HG03342 (cell line): ENCODE measurements around the gene EIF2D.
A peak's percentile ranks its signal among the peaks of the same experiment; 100 is the strongest.
"Not testable (repeated sequence)": the region's sequence is repeated elsewhere in the genome, so short reads cannot be mapped to it uniquely, and the experiment has no call there.

ENCODE experiments used
- ATAC-seq: cut with Tn5 transposase; IDR thresholded peaks from one replicate; pipeline ENCODE4 v1.9.1; 2021; ENCODE audit warnings: mild to moderate bottlenecking, moderate library complexity; ENCODE audit not compliant: unreplicated experiment

Gene EIF2D

DNA sequence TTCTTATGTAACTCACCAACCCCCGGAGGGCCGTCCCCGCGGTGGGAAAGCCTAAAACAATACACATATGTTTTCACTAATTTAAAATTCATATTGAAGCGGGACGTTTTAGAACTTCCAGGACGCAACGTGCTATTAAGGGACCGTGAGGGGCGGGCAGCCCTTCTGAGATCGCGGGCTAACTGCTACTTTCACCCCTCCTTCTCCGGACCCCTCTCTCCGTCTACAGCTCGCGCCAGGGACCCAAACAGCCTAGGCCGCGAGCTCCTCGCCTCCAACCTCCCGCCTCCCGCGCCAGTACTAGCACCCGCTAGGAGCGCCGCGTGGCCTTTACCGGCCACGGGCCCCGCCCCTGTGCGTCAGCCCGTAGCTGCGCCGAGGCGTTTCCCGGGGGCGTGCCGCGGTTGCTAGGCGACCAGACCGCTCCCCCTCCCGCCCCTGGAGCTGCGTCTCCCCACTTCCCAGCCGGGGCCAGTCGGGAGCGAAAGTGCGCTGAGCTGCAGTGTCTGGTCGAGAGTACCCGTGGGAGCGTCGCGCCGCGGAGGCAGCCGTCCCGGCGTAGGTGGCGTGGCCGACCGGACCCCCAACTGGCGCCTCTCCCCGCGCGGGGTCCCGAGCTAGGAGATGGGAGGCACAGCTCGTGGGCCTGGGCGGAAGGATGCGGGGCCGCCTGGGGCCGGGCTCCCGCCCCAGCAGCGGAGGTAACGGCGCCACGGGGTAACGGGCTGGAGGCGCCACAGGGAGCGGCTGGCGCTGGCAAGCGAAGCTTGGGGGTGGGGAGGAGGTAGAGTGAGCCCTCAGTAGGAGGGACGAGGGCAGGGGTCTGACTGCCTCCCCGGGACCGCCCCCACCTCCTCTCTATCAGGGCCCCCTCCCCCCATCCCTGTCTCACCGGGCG lies 23.1 kb upstream of the EIF2D start, which contains the start of gene DYRK3:
DYRK3 (plus strand) TSS at position 457 of the 898 bp plus-strand sequence; CDS start at position 625, 168 bp downstream.
- peak; percentile 89 for ATAC-seq

DNA sequence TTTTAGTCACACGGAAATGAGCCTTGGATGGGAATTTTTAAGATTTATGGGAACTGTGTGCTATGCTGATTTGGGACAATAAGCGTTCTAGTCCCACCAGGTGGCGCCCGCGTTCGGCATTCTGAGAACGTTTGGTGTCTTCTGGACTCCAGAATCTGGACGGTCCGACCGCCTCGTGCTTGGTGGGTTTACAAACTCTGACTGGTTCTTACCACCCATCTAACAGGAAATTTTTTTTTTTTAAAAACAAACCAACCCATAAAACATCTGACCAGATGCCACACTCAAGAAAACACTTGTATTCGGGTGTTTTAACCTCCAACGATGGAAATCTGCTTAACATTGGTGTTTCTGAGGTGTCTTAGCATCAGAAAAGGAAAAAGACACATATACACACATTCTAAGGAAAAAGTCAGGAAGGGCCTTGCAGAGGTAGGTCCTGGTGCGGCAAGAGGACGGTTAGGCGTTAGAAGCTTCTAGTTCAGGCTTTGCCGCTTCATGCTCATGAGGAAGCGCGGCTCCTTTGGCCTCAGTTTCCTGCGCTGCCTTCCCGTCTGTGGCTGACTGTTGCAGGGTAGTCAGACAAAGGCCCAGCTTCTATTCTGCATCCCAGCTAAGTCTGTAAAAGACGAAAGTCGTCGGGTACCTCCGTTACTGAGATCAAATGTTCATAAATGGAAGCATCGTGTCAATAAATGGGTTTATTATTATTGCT lies 22.3 kb upstream of the EIF2D start:
- no peak for ATAC-seq

DNA sequence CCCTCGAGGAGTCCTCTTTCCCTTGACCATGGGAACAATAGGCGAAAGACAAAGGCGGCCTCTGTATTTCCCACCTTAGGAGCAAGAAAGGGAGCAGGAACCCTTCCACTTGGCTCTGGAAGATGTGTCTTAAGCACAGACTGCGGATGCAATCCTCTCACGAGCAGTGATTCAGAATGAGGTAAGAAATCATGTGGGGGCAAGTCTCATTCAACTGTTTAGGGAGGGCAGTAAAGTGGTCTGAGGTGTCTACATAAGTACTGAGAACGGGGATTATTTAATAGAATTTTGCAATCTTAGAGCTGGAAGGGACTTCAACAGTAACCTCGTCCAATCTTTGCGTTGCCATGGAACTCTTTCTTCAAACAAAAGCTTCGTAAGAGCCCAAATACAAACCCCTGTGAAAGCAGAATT lies 21.4 kb upstream of the EIF2D start:
- ATAC-seq = no peak

DNA sequence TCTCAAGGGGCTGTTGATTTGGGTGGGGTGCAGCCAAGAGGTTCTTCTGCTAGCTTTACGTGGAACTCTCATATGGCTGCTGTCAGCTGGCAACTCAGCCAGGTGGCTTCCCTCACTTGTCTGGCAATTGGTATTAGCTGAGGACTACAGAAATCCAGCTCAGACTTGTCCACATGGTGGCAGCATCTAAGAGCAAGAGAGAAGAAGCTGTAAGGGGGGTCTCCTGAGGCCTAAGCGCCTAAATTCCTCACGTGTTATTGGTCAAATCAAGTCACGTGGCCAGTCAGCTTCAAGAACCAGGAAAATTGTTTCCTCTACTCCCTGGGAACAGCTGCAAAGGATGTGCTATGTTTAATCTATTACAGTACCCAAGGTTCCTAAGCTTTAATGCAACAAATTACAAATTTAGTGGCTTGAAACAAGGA lies 18.8 kb upstream of the EIF2D start:
- ATAC-seq = no peak

DNA sequence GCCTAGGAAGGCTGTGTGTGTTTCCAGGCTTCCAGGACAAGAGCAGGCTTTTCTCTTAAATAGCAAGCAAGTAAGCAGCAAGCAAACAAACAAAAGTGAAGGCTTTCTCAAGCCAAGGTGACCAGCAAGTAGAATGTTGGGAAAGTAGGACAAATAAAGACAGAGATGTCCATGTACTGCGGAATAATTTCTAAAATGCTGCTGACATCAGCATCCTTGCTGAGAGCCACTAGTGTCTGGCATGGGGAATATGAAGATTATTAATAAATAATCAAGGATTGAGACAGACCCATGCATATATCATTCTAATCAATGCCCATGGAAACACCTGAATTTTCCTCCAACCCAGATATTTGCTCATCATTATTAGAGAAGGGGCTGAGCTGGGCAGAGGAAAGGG lies 16.7 kb upstream of the EIF2D start:
- ATAC-seq = no peak

DNA sequence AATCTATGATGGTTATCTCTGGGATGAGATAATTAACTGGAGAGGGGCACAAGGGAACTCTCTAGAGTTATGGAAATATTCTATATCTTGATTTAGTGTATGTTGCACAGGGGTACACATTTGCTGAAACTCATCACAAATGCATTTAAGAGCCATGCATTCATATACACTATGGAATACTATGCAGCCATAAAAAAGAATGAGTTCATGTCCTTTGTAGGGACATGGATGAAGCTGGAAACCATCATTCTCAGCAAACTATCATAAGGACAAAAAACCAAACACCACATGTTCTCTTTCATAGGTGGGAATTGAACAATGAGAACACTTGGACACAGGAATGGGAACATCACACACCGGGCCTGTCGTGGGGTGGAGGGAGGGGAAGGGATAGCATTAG lies 14.1 kb upstream of the EIF2D start:
- not testable (repeated sequence) for ATAC-seq

DNA sequence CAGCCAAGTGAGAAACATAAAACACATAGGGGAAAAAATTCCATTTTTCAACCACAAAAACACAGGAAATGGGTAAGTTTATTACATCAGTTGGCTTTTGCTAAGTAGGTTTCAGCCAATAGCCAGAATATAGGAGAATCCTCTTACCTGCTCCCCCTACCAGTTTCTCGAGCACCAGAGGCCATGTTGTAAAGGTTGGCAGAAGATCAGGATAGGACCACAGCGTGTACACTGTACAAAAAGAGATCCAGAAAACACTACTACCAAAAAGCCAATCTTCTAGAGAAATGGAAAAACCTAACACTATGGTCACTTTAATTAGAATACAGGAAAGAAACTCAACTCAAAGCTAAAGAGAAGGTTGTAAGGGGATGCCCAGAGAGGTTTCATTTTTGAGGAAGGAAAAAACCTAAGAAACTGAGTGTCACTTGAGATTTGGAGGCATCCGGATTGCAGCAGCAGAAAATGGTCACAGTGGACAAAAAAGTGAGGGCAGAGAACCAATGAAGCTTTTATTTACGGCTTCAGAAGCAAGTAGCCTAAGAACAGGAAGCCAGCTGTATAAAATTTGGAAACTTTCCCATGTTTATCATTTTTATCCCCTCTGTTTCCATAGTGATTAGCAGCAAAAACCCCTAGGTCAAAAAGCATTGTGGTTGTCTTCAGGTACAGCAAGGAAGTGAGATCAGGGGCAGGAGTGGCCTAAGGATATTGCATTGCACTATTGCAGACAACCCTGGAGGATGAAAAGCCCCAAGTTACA lies 2.9 kb downstream of the EIF2D start:
- no peak for ATAC-seq

DNA sequence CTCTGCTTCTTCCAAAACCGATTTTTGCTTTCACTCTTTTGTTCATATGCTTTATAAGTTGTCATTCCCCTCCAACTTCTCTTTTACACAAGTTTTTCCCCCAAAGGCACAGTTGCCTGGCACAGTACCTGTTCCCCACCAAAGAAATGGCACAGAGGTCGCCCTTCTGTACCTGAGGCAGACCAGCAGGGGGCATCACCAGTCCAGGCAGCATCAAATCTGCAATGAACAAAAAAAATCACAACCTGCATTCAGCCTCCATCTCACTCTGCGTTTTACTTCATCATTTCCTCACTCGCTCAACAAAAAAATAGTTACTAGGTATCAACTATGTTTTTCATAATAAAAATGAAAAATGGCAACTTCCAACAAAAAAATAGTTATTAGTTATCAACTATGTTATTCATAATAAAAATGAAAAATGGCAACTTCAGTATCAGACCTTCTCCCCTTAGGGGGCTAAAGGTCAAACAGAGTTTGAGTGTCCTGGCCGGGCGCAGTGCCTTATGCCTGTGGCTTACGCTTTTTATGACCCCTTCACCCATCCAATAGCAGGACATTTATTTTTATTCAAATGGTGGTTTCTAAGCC lies 4.1 kb downstream of the EIF2D start:
- ATAC-seq = no peak

DNA sequence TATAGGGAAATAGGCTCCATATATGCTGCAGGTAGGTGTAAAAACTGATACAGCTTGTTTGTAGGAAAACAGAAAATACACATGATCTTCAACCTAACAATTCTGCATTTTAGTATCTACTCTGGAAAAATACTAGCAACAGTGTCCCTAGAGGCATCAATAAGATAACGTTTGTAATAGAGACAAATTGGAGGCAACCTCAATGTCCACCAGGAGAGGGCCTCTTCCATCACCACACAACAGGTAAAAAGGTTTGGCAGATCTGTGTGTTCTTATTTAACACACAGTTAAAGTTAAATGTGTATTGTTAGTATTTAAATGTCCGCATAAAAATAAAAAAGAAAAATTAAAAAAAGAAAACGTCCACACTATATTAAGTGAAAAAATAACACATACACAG lies 5.4 kb downstream of the EIF2D start:
- no peak for ATAC-seq

DNA sequence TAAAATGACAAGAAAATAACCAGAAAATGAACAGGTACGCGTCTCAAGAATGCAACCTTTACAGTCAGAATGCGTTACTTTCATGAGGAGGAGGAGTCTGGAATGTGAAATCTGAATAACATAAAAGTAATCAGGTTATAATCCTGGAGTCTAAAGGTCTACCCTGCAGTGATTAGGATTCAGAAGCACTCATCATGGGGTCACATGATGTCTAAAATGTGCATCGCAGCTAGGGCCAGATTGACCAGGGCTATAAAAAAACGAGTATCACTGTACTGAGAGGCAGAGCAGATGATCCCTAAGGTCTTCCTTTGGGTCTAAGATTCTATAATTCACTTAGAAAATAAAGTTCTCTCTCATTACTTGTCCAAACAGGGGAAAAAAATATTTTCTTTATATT lies 7.4 kb downstream of the EIF2D start:
- ATAC-seq = no peak

DNA sequence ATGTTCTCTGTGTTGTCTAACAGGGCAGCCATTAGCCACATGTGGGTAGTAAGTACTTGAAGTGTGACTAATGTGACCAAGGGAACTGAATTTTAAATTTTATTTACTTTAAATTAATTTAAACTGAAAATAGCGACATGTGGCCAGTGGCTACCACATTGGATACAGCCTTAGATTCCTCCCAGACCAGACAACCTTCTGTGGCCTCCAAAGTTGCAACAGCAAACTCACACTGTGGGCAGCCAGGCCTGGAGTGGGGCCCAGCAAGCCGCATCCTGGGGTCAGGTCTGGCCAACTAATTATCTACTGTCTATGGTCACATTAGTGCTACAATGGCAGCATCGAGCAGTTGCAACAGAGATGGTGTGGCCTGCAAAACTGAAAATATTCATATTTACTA lies 11.7 kb downstream of the EIF2D start:
- ATAC-seq = no peak

DNA sequence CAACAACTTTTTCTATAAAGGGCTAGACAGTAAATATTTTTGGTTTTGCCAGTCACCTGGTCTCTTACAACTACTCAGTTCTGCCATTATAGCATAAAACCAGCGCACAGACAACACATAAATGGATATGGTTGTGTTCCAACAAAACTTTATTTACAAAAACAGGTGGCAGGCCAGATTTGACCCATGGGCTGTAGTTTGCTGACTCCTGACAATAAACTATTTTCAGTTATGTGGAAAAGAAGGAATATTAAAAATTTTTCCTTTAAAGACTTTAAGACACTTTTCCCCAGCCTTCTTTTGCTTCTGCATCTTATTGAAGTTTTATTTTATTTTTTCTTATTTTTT lies 16.0 kb downstream of the EIF2D start:
- ATAC-seq = no peak

DNA sequence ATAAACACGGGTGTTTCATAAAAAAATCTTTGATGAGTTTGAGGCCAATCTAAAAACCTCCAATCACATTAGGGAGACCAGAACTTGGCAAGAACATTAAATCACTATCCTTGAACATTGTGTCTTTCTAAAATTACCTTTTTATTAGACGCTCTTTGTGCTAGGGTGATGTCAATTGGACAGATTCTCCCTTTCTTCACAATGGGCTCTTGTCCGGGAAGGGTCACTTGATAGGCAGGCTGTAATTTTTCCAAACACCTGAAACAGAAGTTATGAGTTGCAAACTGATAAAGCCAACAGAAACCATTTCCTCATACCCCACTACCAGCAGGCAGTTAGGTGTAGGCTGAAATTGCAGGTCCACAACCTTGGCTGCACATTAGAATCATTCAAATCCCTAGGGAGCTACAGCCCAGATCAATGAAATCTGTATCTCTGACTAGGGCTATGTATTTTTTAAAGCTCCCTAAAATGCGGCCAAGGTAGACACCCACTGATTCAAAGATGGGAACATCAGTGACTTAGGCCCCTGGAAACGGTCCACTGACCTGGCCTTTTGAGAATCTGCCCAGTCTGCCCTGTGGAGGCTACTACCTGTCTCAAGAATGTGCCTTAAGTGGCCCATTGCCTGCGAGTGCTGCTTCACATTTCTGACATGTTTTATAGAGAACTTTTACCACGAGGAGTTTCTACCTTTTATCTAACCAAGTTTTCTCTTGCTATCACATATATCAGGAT lies 16.5 kb downstream of the EIF2D start:
- ATAC-seq = no peak

DNA sequence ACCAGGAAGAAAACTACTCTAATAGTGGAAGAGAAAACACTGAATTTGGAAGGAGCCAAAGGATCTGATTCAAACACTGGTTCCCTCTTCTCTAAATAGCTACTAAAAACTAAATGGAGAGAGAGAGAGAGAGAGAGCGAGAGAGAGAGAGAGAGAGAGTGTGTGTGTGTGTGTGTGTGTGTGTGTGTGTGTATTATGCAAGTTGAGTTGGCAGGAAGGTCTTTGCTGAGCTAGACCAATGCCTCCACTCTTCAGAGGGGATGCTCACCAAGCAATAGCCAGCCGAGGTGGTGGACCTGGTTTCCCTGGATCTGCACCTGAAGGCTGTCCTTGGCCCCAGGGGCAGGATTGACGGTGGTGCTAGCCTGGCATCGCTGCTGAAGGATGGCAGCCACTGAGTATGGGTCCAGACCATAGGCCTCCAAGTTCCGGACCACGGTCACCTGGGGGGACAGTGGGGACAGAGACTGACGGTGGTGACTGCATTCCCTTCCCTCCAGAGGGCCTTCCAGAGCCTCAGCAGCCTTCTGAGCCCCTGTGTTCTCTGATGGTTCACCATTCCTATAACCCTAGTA lies 18.8 kb downstream of the EIF2D start:
- ATAC-seq = no peak

DNA sequence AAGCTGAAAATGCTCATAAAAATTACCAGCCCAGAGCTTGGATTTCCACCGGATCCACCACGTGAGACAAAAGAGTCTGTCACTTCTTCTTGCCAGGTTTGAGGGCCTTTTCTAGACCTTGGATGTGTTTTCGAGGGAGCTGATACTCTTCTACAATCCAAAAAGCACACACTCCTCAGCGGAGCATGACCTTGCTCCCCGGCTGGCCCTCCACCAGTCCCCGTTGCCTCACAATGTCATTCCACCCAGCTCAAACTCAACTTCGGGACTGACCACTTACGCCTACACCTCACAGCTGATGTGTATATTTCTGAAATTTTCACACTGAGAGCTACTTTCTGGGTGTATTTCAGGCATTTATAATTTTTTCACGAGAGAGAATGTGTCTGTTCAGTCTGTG lies 20.6 kb downstream of the EIF2D start:
- ATAC-seq = no peak

DNA sequence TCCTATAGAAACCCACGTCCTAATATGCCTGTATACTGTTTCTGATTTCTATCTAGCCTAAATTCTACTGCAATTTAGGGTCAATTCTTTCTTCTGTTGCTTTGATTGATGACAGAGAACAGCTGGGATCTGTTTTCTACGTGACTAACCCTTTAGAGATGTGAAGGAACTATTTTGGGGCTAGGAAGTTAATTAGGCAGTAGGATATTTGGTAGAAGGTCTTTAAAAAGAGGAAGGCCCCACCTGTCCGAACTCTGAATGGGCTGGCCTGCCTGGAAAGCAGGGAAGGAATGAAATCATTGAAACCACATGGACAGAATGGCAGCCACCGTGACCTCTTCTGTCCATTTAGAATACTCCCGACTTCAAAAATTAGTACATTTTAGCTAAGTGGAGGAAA lies 21.0 kb downstream of the EIF2D start:
- ATAC-seq = no peak

DNA sequence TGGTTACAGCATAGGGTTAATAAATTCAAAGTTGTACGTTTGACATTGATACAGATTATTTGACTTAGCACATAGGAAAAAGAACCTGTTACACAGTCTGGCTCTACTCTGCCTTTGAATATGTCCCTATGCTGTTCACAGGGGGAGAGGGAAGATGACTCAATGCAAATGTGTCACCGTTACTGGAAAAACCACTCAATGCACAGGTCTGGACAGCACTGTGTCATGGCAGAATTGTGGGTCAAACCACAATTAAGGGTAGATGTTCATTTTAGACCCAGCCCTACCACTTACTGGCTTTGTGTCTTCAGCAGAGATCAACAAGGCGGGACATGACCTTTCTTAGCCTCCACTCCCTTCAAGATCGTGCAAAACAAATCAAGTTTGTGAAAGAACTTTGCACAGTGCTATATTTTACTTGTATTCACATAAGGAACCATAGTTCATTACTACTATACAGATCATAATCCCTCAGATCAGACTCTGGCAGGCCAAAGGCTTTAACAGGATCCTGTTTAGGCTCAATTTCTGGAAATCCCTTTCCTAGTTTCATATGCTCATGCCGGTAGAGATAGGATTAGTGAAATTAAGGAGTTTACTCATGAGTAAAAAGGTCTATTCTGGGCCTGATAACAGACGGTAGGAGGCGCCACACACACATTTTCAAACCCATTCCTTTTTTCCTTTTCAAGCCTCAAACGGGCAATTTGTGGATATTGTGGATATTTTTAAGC lies 22.1 kb downstream of the EIF2D start:
- ATAC-seq = peak; percentile 44

DNA sequence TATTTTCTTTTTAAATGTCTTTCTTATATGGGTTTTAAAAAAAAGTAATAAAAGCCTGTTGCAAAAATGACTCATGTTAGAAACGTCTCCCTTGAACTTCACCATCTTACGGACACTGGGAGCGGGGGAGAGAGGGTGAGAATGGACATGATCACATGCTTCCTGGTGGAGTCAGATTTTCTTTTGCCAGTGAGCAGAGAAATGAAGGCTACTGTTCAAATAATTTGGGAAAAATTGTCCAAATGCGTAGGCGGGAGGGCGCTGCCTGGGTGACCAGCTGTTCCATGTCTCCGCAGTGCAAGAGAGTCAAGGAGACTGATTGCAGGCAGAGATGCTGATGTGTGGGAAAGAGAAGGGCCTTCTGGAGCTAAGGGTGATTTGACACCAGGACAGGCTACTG lies 23.1 kb downstream of the EIF2D start:
- no peak for ATAC-seq

DNA sequence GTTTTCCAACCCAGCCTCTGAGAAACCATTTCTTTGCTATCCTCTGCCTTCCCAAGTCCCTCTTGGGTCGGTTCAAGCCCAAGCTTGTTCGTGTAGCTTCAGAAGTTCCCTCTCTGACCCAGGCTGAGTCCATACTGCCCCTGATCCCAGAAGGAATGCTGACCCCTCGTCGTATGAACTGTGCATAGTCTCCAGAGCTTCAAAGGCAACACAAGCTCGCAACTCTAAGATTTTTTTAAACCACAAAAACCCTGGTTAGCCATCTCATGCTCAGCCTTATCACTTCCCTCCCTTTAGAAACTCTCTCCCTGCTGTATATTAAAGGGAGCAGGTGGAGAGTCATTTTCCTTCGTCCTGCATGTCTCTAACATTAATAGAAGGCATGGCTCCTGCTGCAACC lies 23.8 kb downstream of the EIF2D start:
- ATAC-seq = no peak
